Measurements from ENCODE around the gene SUPT3H. TPM values are rescaled to one million over a fixed set of nuclear protein-coding genes. Genes with fewer than 3 reads are reported as not detected.
A peak's percentile ranks its signal among the peaks of the same experiment; 100 is the strongest.

The SUPT3H gene
- total and polyA plus RNA-seq, 4 donors = 0.85 to 4.8 (median 2.4) TPM

GRCh38 chr6:44921798-44922197 is 455.9 kb downstream of the SUPT3H start:
- H3K27ac ChIP-seq (ENCODE audit: low read depth in 1 of 2, low read length in 2 of 2) = peak overlapping the region in 1 of 2 donors; percentile 6
- TF ChIP-seq RXRA (IDR thresholded peaks at IDR 0.05) (peak; percentile 60 to 87), HNF4A (conservative IDR thresholded peaks at IDR 0.05) (peak; percentile 49 to 67), CTCF (IDR thresholded peaks at IDR 0.05; ENCODE audit: low read depth, low read length, missing input control) (peak; percentile 16), FOXA1 (IDR thresholded peaks at IDR 0.05) (no peak), SP1 (IDR thresholded peaks at IDR 0.05) (peak; percentile 54), JUND (IDR thresholded peaks at IDR 0.05) (peak in 1 of 2 donors; percentile 28), ATF3 (IDR thresholded peaks at IDR 0.05) (no peak), RAD21 (IDR thresholded peaks at IDR 0.05) (peak; percentile 44 to 69)
- H3K4me1 ChIP-seq (ENCODE audit: control insufficient read depth in 4 of 4, insufficient read depth in 4 of 4, low read length in 3 of 4) = peaks cover 0 to 19% (median 17%) of the 10 kb centered on the region in 4 donors
- no peaks in the 10 kb centered on the region for H3K27me3 ChIP-seq (ENCODE audit: control insufficient read depth in 4 of 4, insufficient read depth in 4 of 4, low read length in 3 of 4)
- H3K4me3 ChIP-seq (ENCODE audit: low read depth in 1 of 3, low read length in 3 of 3) = no peak overlapping the region
- 31% methylated on average over 3 of the region's 3 CpGs for WGBS
- DNase-seq (ENCODE audit: low spot score) = no peak
- no peak overlapping the region for H3K9ac ChIP-seq (ENCODE audit: low read depth in 1 of 2, low read length in 2 of 2)
- no peaks in the 10 kb centered on the region for H3K36me3 ChIP-seq (ENCODE audit: control insufficient read depth in 4 of 4, insufficient read depth in 3 of 4, low read depth in 1 of 4, low read length in 3 of 4)
- H3K9me3 ChIP-seq (ENCODE audit: control insufficient read depth in 4 of 4, low read length in 3 of 4) = no peaks in the 10 kb centered on the region

- WGBS = 31% methylated on average over 5 of the region's 5 CpGs
- H3K4me3 ChIP-seq (ENCODE audit: low read depth in 1 of 3, low read length in 3 of 3) = no peak overlapping the region
- peak overlapping the region; percentile 5 to 27 for H3K27ac ChIP-seq (ENCODE audit: low read depth in 1 of 2, low read length in 2 of 2)
- TF ChIP-seq MAX (IDR thresholded peaks at IDR 0.05) (peak; percentile 61), SP1 (IDR thresholded peaks at IDR 0.05) (peak; percentile 94), NR2F2 (IDR thresholded peaks at IDR 0.05) (no peak), EGR1 (IDR thresholded peaks at IDR 0.05; ENCODE audit: low read depth in 2 of 2) (no peak), HNF4G (IDR thresholded peaks at IDR 0.05) (peak; percentile 57), GABPA (IDR thresholded peaks at IDR 0.05 in 1 of 2, conservative IDR thresholded peaks at IDR 0.05 in 1 of 2) (no peak), RXRA (IDR thresholded peaks at IDR 0.05) (peak; percentile 44 to 58), FOXA1 (IDR thresholded peaks at IDR 0.05) (peak; percentile 10), RAD21 (IDR thresholded peaks at IDR 0.05) (peak; percentile 7 to 18), FOXA2 (IDR thresholded peaks at IDR 0.05) (peak; percentile 66), ZBTB33 (IDR thresholded peaks at IDR 0.05) (no peak), YY1 (IDR thresholded peaks at IDR 0.05) (peak; percentile 49), CTCF (IDR thresholded peaks at IDR 0.05; ENCODE audit: low read depth, low read length, missing input control) (no peak), HNF4A (conservative IDR thresholded peaks at IDR 0.05) (peak in 1 of 2 donors; percentile 85), ATF3 (IDR thresholded peaks at IDR 0.05) (peak; percentile 14), REST (IDR thresholded peaks at IDR 0.05) (no peak), JUND (IDR thresholded peaks at IDR 0.05) (peak; percentile 43 to 46)
- H3K27me3 ChIP-seq (ENCODE audit: control insufficient read depth in 4 of 4, insufficient read depth in 4 of 4, low read length in 3 of 4) = no peaks in the 10 kb centered on the region
- H3K9ac ChIP-seq (ENCODE audit: low read depth in 1 of 2, low read length in 2 of 2) = no peak overlapping the region
- H3K9me3 ChIP-seq (ENCODE audit: control insufficient read depth in 4 of 4, low read length in 3 of 4) = no peaks in the 10 kb centered on the region
- DNase-seq (ENCODE audit: low spot score) = no peak
- H3K4me1 ChIP-seq (ENCODE audit: control insufficient read depth in 4 of 4, insufficient read depth in 4 of 4, low read length in 3 of 4) = peaks cover 0 to 19% (median 17%) of the 10 kb centered on the region in 4 donors
- no peaks in the 10 kb centered on the region for H3K36me3 ChIP-seq (ENCODE audit: control insufficient read depth in 4 of 4, insufficient read depth in 3 of 4, low read depth in 1 of 4, low read length in 3 of 4)
Observed at GRCh38 chr6:44920952-44921491, 456.7 kb downstream of the SUPT3H start.
